GM19468 (cell line): ENCODE results near the gene LDB2.

ENCODE experiments used
- ATAC-seq: cut with Tn5 transposase; IDR thresholded peaks from one replicate; pipeline ENCODE4 v1.9.1; 2021; ENCODE audit warnings: mild to moderate bottlenecking, moderate library complexity, moderate number of reproducible peaks; ENCODE audit not compliant: unreplicated experiment; ENCODE audit errors: extremely low read depth

LDB2 gene

DNA sequence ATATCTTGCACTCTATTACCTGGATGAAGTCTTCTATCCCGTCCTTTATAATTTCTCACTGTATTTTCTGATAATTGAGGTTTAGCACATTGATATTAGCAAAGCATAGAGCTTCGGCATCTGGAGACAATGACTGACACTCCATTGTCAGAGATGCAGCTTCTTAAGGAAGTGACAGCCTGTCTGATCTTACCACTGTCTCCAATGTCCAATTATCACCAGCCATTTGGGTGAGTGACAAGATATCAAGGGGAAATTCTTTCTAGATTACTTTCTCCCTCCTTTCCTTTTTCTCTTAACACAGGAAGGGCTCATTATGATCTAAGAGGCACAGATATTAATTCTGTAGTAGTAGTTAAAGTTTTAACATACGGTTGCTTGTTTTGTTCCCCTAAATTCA, 86.4 kb downstream of the LDB2 start:
- no peak for ATAC-seq

DNA sequence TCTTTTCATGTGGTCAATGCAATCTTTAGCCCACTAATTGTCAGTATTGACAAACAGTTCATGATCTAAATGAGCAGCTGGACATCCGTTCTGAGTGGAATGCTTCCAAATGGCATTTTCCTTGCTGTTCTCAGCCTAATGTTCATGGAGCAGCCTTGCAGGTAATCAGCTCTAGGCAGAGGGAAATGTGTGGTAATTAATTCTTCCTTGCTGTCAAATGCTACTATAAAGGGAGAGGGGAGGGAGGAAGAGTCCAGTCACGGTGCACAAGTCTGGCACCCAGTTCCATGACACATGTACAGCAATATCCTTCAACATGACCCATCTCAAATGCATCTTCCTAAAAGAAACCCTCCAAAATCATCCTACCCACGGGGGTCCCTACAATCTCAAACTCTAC, 88.5 kb downstream of the LDB2 start:
- no peak for ATAC-seq

DNA sequence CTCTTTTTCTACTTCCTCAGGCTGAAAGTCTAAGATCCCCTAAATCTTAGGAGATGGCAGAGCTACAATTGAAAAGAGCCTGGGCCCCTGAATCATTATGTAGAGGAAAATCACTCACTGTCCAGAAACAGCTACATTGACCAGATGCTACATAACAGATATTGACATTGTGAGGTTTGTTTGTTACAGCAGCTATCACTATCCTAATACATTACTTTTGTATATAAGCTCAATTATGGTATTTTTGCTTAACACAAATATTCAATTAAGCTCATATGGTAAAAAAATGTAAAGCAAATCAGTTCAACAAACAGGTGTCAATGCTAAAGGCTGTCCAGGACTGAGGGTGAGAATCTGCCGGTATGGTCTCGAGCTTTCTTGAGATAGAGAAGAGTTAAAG, 89.4 kb downstream of the LDB2 start:
- no peak for ATAC-seq

DNA sequence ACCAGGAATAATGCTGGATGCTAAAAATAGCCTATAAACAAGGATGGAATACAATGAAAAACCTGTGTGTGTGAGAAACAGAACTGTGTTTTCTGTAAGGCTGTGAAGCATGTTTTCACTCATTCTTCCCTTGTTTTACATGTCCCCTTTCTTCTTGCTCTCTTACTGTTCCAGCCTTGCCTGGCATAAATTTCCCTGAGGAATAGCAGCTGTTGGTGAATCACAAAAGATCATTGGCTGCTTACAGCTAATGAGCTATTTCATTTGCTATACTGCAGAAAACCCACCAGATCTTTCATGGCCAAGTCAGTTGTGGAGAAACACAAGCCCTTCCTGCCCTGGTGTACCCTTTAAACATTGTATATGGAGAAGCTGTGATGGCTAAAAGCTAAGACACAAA, 91.1 kb downstream of the LDB2 start:
- ATAC-seq = no peak

DNA sequence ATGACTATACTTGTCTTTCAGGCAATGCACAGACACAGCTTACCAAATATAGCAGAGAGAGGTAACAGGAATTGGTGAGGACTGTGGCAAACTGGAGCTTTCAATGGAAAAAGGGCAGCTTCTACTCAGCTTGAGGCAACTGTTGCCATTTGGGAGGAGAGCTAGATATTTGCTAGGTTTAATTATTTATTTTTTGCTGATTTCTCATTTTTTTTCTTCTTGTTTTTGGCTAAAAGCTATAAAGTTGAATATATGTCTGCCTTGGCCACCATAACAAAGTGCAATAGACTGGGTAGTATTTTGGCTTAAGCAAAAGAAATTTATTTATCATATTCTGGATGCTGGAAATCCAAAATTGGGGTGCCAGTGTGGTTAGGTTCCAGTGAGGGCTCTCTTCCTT, 93.9 kb downstream of the LDB2 start:
- ATAC-seq = no peak

DNA sequence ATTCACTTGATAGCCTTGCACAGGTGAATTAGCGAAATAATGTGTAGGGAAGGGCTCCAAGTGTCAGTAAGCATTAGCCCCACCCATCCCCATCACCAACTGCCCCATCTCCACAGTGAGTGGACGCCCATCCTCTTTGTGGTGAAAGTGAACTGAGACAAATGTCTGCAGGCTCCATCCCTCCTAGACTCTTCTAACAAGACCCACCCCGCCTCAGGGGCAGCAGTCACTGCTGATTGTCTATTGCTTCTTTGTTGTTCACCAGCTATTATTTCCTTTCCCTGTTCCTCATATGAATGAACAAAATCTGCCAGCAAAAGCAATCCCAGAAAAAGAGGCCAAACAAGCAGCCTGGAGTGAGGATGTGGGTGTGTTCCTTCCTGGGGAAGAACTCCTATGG, 96.4 kb downstream of the LDB2 start:
- no peak for ATAC-seq

DNA sequence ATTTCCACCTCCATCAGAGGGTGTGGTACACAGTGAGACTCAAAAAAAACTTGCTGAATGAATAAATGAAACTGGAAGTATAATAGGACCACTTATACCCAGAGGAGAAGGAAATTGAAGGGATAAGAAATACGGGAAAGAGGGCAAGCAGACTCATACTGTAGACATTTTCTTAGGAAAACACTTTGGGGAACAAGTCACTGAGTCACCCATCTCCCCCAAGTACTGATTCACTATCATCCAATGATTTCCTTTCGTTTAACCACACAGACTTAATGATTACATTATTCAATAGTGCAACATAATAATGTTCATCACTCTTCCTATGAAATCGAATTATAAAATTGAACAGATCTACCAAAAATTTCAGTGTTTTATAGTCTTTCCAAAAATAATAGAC, 97.1 kb downstream of the LDB2 start:
- no peak for ATAC-seq

DNA sequence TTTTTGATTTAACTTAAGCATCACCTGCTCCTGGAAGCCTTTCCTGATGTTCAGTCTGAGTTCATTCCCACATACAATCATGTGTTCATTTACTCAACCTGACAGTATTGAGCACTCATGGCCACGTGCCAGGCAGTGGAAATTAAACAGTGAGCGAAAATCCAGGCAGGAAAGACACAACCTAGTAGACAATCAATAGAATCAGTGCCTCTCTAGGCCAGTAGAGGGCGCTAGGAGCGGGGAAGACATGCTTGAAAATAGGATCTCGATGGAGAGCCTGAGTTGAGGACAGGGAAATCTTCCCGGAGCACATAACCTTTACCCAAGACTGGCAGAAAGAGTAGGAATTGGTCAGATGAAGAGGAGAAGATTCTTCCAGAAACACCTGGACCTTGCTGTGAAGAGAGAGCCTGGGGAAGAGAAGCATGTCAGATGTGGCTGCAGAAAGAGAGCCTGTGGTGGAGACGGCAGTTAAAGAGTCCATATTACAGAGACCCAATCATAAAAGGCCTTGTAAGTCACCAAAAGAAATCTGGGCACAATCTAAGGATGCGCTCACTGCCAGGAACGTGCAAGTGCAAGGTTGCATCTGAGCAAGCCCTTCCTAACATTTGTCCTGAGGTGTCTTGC, 103.5 kb downstream of the LDB2 start:
- no peak for ATAC-seq

DNA sequence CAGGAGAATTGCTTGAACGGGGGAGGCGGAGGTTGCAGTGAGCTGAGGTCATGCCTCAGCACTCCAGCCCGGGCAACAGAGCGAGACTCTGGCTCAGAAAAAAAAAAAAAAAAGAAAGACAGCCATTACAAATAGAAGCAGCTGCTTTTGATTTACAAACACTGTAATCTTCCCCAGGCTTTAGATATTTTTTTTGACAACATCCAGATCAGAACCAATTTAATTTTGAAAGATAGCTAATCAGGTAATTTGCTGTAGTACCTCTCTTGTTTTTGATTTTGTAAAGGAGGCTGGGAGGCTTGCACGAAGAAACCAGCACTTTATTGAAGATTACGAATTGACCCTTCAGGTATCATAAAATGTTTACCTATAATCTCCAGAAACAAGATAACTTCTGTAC, 107.0 kb downstream of the LDB2 start:
- ATAC-seq = no peak

DNA sequence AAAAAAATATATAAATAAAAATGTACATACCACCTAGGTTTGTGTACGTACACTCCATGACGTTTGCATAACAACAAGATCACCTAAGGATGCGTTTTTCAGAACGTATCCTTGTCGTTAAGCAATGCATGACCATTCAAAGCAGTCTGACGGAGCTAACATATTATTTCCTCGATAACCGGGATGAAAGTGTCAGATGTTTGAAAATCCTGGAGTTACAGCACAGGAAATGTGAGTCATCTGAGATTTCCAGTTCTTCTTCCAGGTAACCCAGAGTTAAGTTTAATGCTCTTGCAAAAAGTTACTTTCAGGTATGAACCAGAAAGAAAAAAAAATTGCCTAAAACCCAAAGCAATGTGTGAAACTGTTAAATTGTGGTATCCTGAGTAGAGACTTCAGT, 107.9 kb downstream of the LDB2 start:
- ATAC-seq = no peak

DNA sequence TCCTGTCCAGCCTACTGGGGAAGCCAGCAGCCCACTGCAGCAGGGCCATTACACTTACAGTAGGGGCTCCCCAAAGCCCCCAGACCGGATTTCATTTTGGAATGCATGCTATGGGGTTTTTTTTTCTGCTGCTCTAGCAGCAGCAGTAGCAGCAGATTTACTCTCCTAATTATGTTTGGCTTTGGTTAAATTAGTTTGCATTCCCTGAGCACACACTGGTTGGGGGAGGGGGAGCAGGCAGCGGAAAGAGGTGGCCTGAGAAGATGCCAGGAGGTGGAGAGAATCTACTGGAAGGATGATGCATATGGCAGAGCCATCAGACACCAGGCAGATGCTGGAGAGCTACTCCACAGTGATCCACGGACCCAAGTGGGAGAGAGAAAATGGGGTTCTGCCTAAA, 109.6 kb downstream of the LDB2 start:
- no peak for ATAC-seq

DNA sequence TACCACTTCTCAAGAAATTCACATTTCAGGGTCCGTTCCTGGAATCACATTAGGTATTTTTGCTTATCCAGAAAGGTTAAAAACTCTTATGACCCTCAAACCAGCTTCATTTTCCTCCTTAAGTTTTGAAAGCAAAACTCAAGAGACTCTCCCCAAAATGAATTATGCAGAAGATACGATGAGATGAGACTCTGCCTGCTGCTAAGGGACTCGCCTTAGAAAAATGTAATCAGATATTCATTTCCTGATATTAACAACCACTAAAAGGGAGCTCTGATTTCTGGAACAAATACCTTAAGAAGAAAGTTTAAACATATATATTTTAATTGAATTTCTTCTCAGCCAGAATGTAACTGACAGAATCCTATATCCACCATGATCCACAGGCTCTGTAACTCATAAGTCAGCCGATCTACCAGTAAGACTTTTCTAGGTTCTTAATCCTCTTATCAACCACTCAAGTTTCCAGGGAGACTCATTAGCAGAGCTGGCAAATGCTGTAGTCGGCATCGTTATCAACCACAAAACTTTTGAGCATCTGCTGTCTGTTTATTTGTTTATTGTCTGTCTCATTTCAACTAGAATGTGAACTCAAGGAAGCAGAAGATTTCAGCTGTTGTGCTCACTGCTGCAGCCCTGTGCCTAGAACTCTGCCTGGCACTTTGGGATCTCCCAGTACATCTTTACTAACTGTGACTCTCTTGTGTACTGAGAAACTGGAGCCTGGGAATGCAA, 112.5 kb downstream of the LDB2 start:
- no peak for ATAC-seq

DNA sequence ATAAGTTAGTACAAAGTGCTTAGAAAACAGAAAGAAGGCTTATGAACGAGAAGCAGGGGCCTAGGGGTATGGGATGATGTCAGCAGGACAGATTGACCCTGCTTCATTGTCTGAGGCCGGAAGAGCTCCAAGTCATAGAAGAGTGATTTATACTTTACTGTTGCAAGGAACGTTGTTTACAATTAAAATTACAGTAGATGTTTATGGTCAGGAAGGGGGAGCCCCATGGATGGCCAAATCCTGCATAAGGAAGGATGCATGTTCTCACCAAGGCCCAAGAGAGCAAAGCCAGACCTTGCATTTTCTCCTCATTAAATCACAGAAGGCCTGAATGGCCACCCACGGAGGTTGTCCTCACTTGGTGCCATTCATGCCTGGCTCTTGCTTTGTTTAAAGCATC, 115.3 kb downstream of the LDB2 start:
- no peak for ATAC-seq

DNA sequence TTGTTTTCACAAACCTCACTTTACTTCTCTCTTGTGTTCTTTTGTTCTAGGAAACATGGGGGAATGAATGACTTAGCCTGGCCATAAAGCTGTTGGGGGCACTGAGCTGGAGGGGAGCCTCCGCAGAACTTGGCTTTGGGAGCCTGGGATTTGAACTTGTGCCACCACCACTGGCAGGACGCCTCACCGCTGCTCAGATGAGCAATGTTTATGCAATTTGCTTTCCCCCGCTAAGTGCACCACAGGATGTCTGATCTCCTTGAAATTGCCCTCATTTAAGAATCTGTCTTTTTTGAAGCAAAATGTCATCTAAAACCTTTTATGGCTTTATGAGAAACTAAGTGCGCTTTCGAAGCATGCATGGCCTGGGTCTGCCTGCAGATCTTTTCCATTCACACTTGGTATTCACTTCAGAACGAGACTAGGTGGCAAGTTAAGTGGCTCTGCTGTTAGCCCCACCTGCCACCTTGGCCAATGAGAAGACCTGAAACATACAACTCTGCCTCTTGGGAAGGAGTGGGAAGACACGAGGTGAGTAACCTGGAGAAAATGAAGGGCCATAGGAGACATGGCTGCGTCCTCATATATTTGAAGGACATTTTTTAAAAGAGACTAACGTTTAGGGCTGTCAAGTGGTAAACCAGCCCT, 119.3 kb downstream of the LDB2 start:
- ATAC-seq = no peak

DNA sequence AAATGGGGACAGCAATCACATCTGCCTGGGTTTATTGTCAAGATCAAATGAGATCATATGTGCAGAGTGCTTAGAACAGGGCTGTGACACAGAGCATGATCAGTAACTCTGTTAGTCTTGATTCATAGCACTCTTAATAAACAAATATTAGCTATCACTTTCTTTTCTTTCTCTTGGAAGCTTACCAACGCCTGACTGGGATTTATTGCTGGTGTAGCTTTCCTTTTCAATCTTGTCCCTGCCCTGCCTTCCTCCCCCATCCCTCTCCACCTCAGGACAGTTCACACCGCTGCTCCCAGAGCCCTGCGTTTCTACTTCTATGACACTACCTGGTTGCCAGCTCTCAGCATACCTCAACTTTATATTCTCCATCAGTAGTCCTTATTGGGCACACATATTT, 120.7 kb downstream of the LDB2 start:
- no peak for ATAC-seq

DNA sequence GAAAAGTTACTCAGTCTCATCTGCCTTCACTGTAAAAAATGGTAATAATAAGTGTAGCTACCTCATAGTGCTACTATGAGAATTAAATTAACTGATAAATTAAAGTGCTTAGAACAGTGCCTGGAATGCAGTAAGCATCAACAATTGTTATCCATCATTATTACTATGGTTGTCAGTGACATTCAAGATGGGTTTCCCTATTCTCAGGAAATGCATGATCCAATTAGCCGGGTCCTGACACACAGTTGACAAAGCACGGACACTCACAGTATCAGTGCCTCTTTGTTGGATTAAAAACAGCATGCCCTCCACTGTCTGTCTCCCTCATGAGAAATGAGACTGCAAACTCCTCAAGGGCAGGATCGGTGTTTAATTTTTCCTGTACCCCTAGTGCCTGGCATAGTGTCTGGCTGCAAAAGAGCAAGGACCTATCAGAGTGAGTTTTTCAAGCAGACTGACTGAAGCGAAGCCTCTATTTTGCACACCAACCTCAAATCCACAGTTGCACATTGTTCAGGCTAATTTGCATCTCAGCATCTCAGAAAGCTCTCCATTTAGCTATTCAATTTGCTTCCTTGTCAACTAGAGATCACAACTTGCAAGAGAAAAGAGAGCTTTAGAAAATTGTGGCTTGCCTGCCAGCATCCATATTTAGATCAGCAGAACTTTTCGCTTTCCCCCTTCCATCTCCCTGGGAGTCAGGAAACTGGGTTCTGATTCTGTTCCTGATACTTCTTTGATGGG, 122.9 kb downstream of the LDB2 start:
- ATAC-seq = no peak

DNA sequence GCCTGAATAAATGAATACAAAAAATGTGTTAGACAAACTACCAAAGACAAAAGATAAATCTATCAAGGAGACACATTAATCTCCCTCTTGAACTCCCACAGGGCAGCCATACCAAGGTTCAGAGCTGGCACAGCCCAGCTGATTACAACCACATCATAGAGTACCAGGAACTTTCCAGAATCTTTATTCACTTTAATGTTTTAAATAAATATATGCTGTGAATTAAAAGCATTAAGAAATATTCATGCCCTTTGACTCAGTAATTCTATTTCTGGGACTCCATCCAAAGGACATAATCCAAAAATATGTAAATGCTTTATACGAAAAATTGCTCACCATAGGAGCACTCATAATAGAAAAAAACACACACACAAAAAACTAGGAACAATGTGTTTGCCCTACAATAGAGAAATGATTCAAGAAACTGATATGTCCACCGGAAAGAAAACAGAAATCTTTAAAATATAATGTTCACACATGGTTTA, 126.0 kb downstream of the LDB2 start:
- ATAC-seq = no peak

DNA sequence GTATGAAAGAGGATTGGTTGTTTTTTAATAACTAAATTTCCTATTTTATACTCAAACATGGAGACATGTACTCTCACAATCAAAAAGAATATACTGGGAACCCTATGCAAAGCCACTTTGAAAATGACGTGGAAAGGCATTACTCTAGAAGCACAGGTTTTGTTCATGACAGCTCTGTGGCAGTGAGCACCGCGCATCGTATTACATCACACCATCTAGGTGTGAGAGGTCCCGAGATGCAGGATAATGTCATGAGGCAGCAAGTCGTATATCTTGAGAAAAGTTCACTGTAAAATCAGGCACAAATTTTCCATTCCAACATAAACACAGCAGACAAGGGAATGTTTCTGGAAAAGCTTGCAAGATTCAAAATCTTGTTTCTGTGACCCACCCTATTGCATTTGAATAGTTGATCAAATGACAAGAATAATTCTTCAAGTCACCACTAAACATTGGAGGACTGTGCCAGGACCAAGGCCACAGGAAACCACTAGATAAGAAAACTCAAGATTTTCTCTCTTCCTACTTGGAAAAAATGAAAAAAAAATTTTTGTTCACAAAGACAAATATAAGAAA, 127.6 kb downstream of the LDB2 start:
- no peak for ATAC-seq

DNA sequence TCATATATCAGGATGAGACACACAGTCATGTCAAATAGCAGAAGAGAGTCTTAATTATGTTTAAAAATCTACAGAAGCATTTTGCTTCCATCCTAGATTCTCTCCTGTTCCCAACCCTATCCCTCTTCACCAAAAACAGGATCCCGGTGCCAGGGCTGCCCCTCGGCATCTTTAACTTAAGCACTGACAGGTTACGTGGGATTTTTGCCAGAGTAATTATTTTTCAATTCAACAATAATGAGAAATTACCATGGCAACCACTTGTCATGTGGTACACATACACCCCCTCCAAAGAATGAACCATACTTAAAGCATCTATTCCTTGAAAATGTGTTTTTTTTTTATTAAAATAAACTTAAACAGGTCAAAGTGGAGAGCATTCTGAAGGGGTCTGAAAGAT, 130.6 kb downstream of the LDB2 start:
- ATAC-seq = no peak

DNA sequence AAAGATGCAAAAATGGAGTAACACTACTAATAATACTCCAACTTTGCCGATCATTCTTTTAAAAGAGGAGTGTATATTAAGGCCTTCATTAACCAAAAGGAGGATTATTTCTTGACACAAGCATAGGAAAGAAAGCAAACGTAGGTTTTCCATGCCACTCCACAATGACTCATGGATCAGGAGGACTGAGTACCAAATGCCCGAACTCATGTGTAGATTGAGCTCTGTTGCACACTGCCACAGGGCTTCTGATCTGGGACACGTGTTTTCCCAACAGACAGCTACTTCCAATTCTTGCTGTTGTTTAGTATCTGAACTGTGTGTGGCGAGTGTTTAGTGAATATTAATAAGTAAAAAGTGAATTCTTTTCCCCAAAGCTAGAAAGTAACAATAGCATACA, 131.2 kb downstream of the LDB2 start:
- ATAC-seq = no peak

DNA sequence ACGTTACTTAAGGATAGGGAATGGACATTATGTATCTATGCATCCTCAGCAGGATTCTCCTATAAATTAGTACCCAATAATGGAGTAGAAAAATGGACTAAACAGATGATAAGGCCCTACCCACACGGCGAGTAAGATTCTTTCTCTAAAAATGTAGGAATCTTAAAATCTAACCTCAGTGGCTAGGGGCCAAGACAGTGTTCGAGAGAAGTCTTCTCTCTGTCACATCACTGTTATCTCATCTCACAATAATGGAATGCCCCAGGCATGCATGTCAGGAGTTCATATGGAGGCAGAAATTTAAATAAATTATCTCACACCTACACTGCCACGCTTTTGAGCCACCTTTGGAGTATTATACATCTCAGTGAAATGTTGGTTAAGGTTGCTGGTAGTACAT, 132.9 kb downstream of the LDB2 start:
- no peak for ATAC-seq
